ENCODE results near the gene WNK2.
"Not testable (repeated sequence)": the region's sequence is repeated elsewhere in the genome, so short reads cannot be mapped to it uniquely, and the experiment has no call there.

The WNK2 gene

GRCh38 chr9:93183663-93184431 is at the start of gene WNK2:
Gene WNK2 (plus strand): TSS chr9:93184139. CDS start chr9:93184930, 791 bp downstream.
- DNase-seq: peak; percentile 75

- no peak for DNase-seq
Observed at GRCh38 chr9:93134740-93135444, 49.0 kb upstream of the WNK2 start.

GRCh38 chr9:93136011-93136440 is 47.9 kb upstream of the WNK2 start:
- peak; percentile 32 for DNase-seq

GRCh38 chr9:93137362-93137761 is 46.6 kb upstream of the WNK2 start:
- peak; percentile 20 for DNase-seq

GRCh38 chr9:93138171-93138764 is 45.7 kb upstream of the WNK2 start:
- peak; percentile 64 for DNase-seq

- DNase-seq: peak; percentile 75
Observed at GRCh38 chr9:93139365-93140182, 44.4 kb upstream of the WNK2 start.

GRCh38 chr9:93141771-93142483 is 42.0 kb upstream of the WNK2 start:
- peak; percentile 27 for DNase-seq

- DNase-seq: peak; percentile 89
Observed at GRCh38 chr9:93143830-93144530, 40.0 kb upstream of the WNK2 start.

GRCh38 chr9:93146696-93147095 is 37.2 kb upstream of the WNK2 start:
- not testable (repeated sequence) for DNase-seq

- no peak for DNase-seq
Observed at GRCh38 chr9:93147632-93148031, 36.3 kb upstream of the WNK2 start.

GRCh38 chr9:93148721-93149120 is 35.2 kb upstream of the WNK2 start:
- no peak for DNase-seq

GRCh38 chr9:93149361-93149760 is 34.6 kb upstream of the WNK2 start:
- no peak for DNase-seq

- no peak for DNase-seq
Observed at GRCh38 chr9:93151097-93151784, 32.7 kb upstream of the WNK2 start.

GRCh38 chr9:93154293-93154903 is 29.5 kb upstream of the WNK2 start:
- DNase-seq: peak; percentile 26

GRCh38 chr9:93155716-93156474 is 28.0 kb upstream of the WNK2 start:
- no peak for DNase-seq

GRCh38 chr9:93156475-93157008 is 27.4 kb upstream of the WNK2 start:
- no peak for DNase-seq

- DNase-seq: peak; percentile 92
Observed at GRCh38 chr9:93159601-93160471, 24.1 kb upstream of the WNK2 start.
